GOT3 (cell line): Measurements from ENCODE around the gene GBGT1.
"Not testable (repeated sequence)": the region's sequence is repeated elsewhere in the genome, so short reads cannot be mapped to it uniquely, and the experiment has no call there.

Source experiments
- DNase-seq: peaks from one replicate; lab custom pipeline; 2025; ENCODE audit warnings: mixed read lengths; lab: John Stamatoyannopoulos, UW

The GBGT1 gene

GRCh38 chr9:133195029-133195428, 31.3 kb upstream of the GBGT1 start:
- no peak for DNase-seq

- no peak for DNase-seq
Measured at GRCh38 chr9:133194597-133194996, 30.9 kb upstream of the GBGT1 start.

- no peak for DNase-seq
Measured at GRCh38 chr9:133191989-133192388, 28.3 kb upstream of the GBGT1 start.

- no peak for DNase-seq
Measured at GRCh38 chr9:133189826-133190225, 26.1 kb upstream of the GBGT1 start.

DNA sequence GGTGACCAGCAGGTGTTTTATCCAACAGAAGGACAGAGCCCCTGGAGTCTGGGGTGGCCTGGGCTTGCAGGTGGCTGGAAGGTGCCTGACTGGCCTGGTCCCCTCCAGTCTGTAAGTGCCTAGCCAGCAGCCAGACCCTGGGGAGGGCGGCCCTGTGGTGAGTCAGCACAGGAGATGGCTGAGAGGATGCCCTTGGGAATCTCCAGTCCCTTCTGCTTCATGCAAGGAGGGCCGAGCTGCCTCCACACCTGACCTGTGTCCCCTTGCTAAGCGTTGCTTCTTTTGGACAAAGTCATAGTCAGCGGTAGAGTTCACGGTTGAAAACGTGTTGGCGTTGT, 25.1 kb upstream of the GBGT1 start:
- no peak for DNase-seq

GRCh38 chr9:133188006-133188842, 24.5 kb upstream of the GBGT1 start:
- no peak for DNase-seq

GRCh38 chr9:133187561-133188005, 23.9 kb upstream of the GBGT1 start:
- no peak for DNase-seq

- no peak for DNase-seq
Measured at GRCh38 chr9:133186736-133187135, 23.0 kb upstream of the GBGT1 start.

DNA sequence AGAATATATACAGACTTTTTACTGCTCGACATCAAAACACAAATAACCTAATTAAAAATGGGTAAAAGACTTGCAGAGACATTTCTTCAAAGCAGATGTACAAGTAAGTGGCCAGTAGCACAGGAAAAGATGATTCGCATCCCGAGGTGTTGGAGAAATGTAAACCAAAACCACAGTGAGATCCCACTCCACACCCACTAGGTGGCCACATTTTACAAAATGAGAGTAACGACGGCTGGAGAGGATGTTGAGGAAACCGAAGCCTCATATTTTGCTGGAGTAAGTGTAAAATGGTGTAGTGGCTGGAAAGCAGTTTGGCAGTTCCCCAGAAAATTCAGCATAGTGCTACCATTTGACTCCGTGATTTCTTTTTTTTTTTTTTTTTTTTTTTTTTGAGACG, 21.3 kb upstream of the GBGT1 start:
- DNase-seq, result no peak

GRCh38 chr9:133182151-133182550, 18.4 kb upstream of the GBGT1 start:
- DNase-seq, result no peak

DNA sequence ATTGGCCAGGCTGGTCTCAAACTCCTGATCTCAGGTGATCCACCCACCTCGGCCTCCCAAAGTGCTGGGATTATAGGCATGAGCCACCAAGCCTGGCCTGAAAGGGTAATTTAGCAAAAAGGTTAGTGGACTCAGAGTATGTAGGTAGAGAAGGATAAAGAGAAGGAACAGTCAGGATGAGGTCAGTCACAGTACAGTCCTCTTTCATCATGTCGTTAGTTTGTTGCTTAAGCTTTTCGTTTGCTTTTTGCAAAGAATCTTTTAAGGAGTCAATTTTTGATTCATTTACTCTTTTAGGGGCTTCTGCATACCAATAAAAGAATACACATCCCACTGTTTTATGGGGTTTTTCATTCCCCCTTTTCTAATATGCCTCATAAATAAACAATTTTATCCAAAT, 17.8 kb upstream of the GBGT1 start:
- no peak for DNase-seq

DNA sequence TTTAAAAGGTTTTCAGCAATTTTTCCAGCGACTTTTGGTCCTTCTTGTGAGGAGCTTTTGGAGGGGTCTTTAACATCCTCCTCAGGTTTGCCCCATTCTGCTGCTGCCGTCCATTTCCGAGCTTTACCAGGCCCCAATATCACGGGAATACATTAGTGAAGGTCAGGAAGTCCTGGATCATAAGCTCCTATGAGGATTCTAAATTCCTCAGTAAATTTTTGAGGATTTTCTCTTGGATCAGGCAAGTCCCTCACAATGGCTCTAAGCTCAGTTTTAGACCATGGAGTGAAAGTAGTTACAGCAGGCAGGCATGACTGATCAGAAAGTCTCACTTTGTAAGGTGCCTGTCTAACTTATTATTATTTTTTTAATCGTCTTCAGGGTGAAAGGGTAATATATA, 17.2 kb upstream of the GBGT1 start:
- no peak for DNase-seq

GRCh38 chr9:133173056-133173455, 9.3 kb upstream of the GBGT1 start:
- DNase-seq, result no peak

DNA sequence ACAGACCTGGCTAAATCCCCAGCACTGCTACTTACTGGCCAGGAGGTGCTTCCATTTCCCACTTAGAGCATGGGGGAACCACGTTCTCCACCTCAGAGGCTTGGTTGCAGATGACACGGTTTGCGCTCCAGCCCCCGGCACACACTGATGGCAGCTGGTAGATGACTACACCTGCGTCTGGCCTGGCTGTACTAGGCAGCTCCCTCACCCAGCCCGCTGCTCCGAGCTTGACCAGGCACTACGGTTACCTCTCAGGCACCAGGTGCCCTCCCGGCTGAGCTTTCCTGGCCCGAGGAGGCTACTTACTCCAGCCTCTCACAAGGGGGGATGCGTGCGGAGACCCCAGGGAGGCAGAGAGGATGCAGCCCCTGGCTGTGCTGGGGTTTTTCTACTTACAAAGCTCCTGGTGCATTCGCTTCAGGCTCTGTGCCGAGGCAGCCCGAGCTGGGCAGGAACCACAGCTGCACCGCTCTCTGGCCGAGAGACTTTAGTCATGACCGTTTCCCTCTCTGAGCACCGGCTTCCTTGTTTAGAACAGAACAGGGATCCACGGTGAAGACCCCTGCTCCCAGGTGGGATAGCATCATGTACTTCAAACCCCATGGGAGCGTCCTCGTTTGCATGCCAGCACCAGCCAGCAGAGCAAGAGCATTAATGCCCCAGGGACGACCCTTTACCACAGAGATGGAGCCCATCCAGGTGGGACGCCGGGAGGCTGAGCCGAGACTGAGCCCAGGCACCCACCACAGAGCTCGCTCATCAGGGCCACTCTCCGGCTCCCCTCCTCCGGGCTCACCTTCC, 7.6 kb upstream of the GBGT1 start:
- DNase-seq, result no peak

DNA sequence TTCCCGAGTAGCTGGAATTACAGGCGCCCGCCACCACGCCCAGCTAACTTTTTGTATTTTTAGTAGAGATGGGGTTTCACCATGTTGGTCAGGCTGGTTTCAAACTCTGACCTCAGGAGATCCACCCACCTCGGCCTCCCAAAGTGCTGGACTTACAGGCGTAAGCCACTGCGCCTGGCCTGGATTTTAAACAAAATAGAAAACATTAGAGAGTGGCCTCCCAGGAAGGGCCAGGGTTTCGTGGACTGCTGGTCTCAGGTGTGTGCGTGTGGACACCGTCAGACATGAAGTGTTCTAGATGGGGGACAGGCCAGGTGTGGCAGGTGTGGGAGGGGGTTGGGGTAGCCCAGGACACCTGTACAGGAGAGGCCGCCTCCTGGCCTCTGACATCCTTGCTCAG, 7.0 kb upstream of the GBGT1 start:
- no peak for DNase-seq

- not testable (repeated sequence) for DNase-seq
Measured at GRCh38 chr9:133169687-133170086, 6.0 kb upstream of the GBGT1 start.

DNA sequence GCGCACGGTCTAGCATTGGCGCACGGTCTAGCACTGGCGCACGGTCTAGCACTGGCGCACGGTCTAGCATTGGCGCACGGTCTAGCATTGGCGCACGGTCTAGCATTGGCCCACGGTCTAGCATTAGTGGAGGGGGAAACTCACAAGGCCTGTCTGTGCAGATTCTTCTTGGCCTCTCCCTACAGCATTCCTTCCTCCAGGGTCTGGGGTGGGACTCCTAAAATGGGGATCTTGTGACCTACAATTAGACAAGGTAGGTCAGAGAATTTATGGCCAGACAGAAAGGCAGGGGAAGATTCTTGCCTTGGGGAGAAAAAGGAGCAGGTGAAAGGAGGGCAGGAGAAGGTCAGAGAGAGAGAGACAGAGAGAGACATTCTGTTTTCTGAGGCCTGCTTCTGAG, 5.4 kb upstream of the GBGT1 start:
- DNase-seq, result no peak

- DNase-seq, result no peak
Measured at GRCh38 chr9:133168432-133168831, 4.7 kb upstream of the GBGT1 start.

DNA sequence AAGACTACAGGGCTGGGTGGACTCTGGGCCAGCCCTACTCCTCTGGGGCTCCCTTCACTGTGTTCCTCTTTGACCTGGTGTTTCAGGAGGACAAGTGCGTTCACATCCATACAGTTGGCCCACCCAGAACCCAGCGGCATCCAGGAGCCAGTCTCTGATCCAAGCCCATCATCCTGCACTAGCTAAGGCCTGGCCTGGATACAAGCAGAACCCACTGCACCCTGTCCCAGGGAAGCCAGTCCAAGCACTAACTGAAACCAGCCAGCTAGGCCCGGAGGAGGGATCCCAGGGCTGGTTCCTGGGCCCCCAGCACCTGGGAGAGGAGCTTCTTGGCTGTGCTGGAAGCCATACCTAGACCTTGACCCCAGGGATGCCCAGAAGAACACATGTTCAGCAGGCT, 4.1 kb upstream of the GBGT1 start:
- no peak for DNase-seq

DNA sequence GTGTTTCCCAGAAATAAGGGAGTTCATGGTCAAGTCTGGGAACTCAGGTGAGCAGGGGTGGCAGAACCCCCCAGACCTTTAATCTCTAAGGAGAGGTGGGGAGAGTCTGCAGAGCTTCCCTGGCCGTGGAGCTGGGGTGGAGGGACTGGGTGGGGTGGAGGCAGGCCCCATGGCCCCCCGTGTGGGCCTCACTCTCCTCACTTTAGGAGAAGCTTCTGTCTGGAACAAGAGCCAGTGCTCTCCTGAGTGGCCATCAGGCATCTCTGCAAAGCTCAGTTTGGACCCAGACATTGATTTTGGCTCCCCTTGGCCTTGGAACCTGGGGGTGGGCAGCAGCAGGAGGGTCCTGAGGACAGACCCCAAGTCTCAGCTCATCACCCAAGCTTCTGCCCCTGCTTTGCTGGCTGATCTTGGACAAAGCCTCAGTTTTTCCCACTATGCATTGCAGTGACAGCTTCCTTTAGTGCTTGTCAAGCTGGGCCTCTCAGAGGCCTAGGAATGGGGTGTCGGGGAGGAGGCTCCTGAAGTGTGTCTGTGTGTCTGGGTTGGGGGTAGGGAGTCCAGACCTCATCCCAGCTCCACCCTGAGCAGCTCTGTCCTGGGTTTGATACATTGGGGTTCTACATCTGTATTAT, 3.5 kb upstream of the GBGT1 start:
- no peak for DNase-seq

DNA sequence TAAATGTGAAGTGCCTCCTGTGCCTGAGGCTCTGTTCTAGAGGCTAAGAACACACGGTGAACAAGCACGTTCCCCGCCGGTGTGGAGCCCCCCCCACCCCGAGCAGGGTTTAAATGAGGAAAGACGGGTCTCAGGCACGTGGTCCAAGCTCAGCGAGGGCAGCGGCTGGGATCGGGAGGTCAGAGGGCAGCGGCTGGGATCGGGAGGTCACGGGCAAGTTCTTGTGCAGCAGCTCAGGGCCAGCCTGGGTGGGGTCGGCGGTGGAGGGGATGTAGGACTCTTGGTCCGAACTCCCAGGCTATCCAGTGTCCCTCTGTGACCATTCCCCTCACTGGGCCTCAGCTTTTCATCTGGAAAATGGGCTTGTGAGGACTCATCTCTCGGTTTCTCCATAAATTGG, 2.7 kb upstream of the GBGT1 start:
- DNase-seq, result no peak

GRCh38 chr9:133165452-133165730, 1.7 kb upstream of the GBGT1 start:
- no peak for DNase-seq

GRCh38 chr9:133164191-133164590, 477 bp upstream of the GBGT1 start:
- DNase-seq, result no peak
